HEK293T (cell line): ENCODE data around the gene MEIS1.

Source experiments
- ELF4 ChIP-seq: fragments of 450-650 bp; IDR thresholded peaks from 2 replicates; pipeline ENCODE4 v1.6.1; 2017; ENCODE audit warnings: antibody characterized with exemption
- HDGF ChIP-seq: fragments of 450-650 bp; IDR thresholded peaks from 2 replicates; pipeline ENCODE4 v1.6.1; 2017; ENCODE audit warnings: antibody characterized with exemption, borderline replicate concordance
- LEF1 ChIP-seq: fragments of 450-650 bp; IDR thresholded peaks from 2 replicates; pipeline ENCODE4 v1.6.1; 2017; ENCODE audit warnings: mild to moderate bottlenecking, borderline replicate concordance
- SUZ12 ChIP-seq: fragments of 450-650 bp; IDR thresholded peaks from 2 replicates; pipeline ENCODE4 v1.6.1; 2016; ENCODE audit warnings: mild to moderate bottlenecking
- ZNF384 ChIP-seq: fragments of 450-650 bp; IDR thresholded peaks from 2 replicates; pipeline ENCODE4 v1.6.1; 2016

DNA sequence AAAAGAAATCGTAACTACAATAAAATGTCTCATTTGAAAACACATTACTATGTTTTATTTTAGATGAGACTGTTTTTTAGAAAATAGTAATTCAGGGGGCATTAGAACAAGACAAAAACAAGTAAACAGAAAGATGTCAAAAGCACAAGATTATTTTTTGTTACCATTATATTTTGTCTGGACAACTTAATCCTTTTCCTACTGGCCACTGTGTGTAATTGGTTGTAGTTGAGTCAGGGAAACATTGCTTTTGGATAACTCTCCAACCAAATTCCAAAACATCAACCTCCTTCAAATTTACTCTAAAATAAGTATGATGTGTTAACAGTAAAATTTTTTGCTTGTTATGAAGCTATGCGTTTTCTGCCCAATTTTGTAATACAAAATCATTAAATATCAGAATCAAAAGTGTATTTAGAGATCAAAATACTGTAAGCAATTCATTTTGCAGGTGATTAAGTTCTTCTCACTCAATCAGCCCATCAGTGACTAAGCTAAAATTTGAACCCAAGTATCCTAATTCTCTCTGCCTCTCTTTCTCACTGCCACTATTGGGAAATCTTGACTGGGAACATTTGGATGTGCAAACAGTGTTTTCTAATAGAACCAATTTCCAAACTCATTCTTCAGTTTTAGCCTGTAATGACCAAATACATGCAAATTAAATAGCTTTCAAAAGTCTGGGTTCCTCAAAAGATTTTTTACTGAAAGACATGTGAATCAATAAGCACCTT is 11.4 kb upstream of the MEIS1 start:
- no peak for TF ChIP-seq SUZ12
- no peak for TF ChIP-seq ZNF384
- TF ChIP-seq ELF4: no peak
- TF ChIP-seq LEF1: no peak
- TF ChIP-seq HDGF: no peak
